Measurements from ENCODE around the gene GKAP1. TPM values are rescaled to one million over a fixed set of nuclear protein-coding genes. Genes with fewer than 3 reads are reported as not detected.

Gene GKAP1
- total and polyA plus RNA-seq, 2 of the 13 experiments (the other 11 are each of a cell fraction or from before 2014, with no cell fraction given), result 5.6 to 6.1 TPM

GRCh38 chr9:83715221-83715620 lies 102.3 kb downstream of the GKAP1 start:
- no peak overlapping the region for H2AFZ ChIP-seq (ENCODE audit: low read length)
- WGBS (ENCODE audit: low lambda C conversion rate), result 35% methylated on average over 1 of the region's 1 CpG
- ATAC-seq (no peak), FAIRE-seq (no peak), DNase-seq (ENCODE audit: low spot score) (no peak)
- ChIA-PET POLR2A (no interaction called here), CTCF (ENCODE audit: low intra/inter-chr PET ratio, low total read pairs) (no interaction called here)
- intact Hi-C loops (cut with micrococcal nuclease; ENCODE audit: unreplicated experiment) (no loop called here), in situ Hi-C loops (cut with HindIII; ENCODE audit: extremely low pct_ligation_motif_present, low pct_unique_long_range_greater_than_20kb) (no loop called here)
- H3K36me3 ChIP-seq (replicated peaks in 1 of 2; ENCODE audit: control insufficient read depth in 1 of 2, insufficient read depth in 2 of 2, low read length in 2 of 2), result no peaks in the 10 kb centered on the region
- no peaks in the 10 kb centered on the region for H3K4me1 ChIP-seq (ENCODE audit: insufficient read depth, low read length)
- no peak overlapping the region for H3K4me2 ChIP-seq (ENCODE audit: low read depth, low read length)
- no peaks in the 10 kb centered on the region for H3K79me2 ChIP-seq (ENCODE audit: insufficient read depth, low read length)
- no peaks in the 10 kb centered on the region for H3K27me3 ChIP-seq (ENCODE audit: control insufficient read depth in 1 of 2, insufficient read depth in 2 of 2, low read length in 2 of 2)
- no peak overlapping the region for H3K4me3 ChIP-seq (replicated peaks in 1 of 3; ENCODE audit: insufficient read depth in 1 of 3, low read depth in 2 of 3, low read length in 3 of 3)
- TF ChIP-seq YY1 (IDR thresholded peaks at IDR 0.05; ENCODE audit: insufficient read depth, insufficient replicate concordance, low read depth, low read length) (no peak), XRCC5 (optimal IDR thresholded peaks at IDR 0.05; ENCODE audit: low read length) (no peak), ZFAT (CRISPR knock-in tag; conservative IDR thresholded peaks at IDR 0.05) (no peak), ZNF598 (CRISPR knock-in tag; IDR thresholded peaks at IDR 0.05; ENCODE audit: borderline replicate concordance) (no peak), ZNF136 (CRISPR knock-in tag; IDR thresholded peaks at IDR 0.05; ENCODE audit: low read depth) (no peak), JDP2 (CRISPR knock-in tag; IDR thresholded peaks at IDR 0.05; ENCODE audit: borderline replicate concordance) (no peak), FOXP4 (CRISPR knock-in tag; IDR thresholded peaks at IDR 0.05) (no peak), MAFK (conservative IDR thresholded peaks at IDR 0.05 in 1 of 2, IDR thresholded peaks at IDR 0.05 in 1 of 2; ENCODE audit: low read length in 2 of 2) (no peak), ZNF577 (CRISPR knock-in tag; IDR thresholded peaks at IDR 0.05; ENCODE audit: borderline replicate concordance, low read depth) (no peak), KDM2A (CRISPR knock-in tag; IDR thresholded peaks at IDR 0.05; ENCODE audit: borderline replicate concordance, low read depth) (no peak), RFX5 (IDR thresholded peaks at IDR 0.05; ENCODE audit: low read depth, low read length) (no peak), MAFG (CRISPR knock-in tag; IDR thresholded peaks at IDR 0.05) (no peak), DNMT3B (CRISPR knock-in tag; conservative IDR thresholded peaks at IDR 0.05) (no peak)
- TF ChIP-seq, protein P1, sequence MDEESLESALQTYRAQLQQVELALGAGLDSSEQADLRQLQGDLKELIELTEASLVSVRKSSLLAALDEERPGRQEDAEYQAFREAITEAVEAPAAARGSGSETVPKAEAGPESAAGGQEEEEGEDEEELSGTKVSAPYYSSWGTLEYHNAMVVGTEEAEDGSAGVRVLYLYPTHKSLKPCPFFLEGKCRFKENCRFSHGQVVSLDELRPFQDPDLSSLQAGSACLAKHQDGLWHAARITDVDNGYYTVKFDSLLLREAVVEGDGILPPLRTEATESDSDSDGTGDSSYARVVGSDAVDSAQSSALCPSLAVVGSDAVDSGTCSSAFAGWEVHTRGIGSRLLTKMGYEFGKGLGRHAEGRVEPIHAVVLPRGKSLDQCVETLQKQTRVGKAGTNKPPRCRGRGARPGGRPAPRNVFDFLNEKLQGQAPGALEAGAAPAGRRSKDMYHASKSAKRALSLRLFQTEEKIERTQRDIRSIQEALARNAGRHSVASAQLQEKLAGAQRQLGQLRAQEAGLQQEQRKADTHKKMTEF (CRISPR knock-in tag; IDR thresholded peaks at IDR 0.05), result no peak
- no peak overlapping the region for H3K27ac ChIP-seq (ENCODE audit: extremely low read length, insufficient read depth, low read length)
- H3K9ac ChIP-seq (ENCODE audit: insufficient read depth, low read depth, low read length), result no peak overlapping the region
- no peaks in the 10 kb centered on the region for H4K20me1 ChIP-seq (ENCODE audit: insufficient read depth, low read length)
- H3K9me3 ChIP-seq (ENCODE audit: low read length), result peaks cover 7% of the 10 kb centered on the region
- no TSS peak for BruUV-seq (replicated peaks)

All from HepG2 (cell line).